Activated CD4-positive, alpha-beta T cell treated with anti-CD3 and anti-CD28 coated beads, Interleukin-2, amount 50 U/mL, for 48 hours (primary cell): Measurements from ENCODE around the gene ODC1.
"Not testable (repeated sequence)": the region's sequence is repeated elsewhere in the genome, so short reads cannot be mapped to it uniquely, and the experiment has no call there.

ENCODE experiments used
- DNase-seq, 2 experiments: peaks; one replicate each; pipeline ENCODE4 v3.0.0-alpha.2; 2020

The ODC1 gene

GRCh38 chr2:10477443-10478297 is 29.5 kb upstream of the ODC1 start:
- no peak for DNase-seq

- DNase-seq: no peak
Measured at GRCh38 chr2:10476723-10477442, 28.8 kb upstream of the ODC1 start.

GRCh38 chr2:10475811-10476660 is 27.9 kb upstream of the ODC1 start:
- DNase-seq: no peak

GRCh38 chr2:10475221-10475722 is 27.1 kb upstream of the ODC1 start:
- no peak for DNase-seq

- no peak for DNase-seq
Measured at GRCh38 chr2:10473121-10473756, 25.1 kb upstream of the ODC1 start.

- DNase-seq: no peak
Measured at GRCh38 chr2:10471955-10472354, 23.8 kb upstream of the ODC1 start.

- DNase-seq: no peak
Measured at GRCh38 chr2:10471046-10471571, 23.0 kb upstream of the ODC1 start.

GRCh38 chr2:10469955-10470608 is 22.0 kb upstream of the ODC1 start:
- no peak for DNase-seq

GRCh38 chr2:10469301-10469700 is 21.2 kb upstream of the ODC1 start:
- DNase-seq: no peak

GRCh38 chr2:10467401-10467800 is 19.3 kb upstream of the ODC1 start:
- DNase-seq: no peak

- no peak for DNase-seq
Measured at GRCh38 chr2:10466801-10467200, 18.7 kb upstream of the ODC1 start.

- DNase-seq: no peak
Measured at GRCh38 chr2:10465910-10466309, 17.8 kb upstream of the ODC1 start.

GRCh38 chr2:10462178-10463083 is 14.3 kb upstream of the ODC1 start:
- no peak for DNase-seq

GRCh38 chr2:10460366-10460796 is 12.3 kb upstream of the ODC1 start:
- no peak for DNase-seq

GRCh38 chr2:10457846-10458598 is 9.9 kb upstream of the ODC1 start:
- DNase-seq: no peak

GRCh38 chr2:10457195-10457594 is 9.1 kb upstream of the ODC1 start:
- not testable (repeated sequence) for DNase-seq

GRCh38 chr2:10454505-10454904 is 6.4 kb upstream of the ODC1 start:
- no peak for DNase-seq

- no peak for DNase-seq
Measured at GRCh38 chr2:10453905-10454298, 5.8 kb upstream of the ODC1 start.

GRCh38 chr2:10452956-10453904 is 5.1 kb upstream of the ODC1 start:
- DNase-seq: no peak
